ENCODE results near the gene IRF2BP2.

IRF2BP2 gene

DNA sequence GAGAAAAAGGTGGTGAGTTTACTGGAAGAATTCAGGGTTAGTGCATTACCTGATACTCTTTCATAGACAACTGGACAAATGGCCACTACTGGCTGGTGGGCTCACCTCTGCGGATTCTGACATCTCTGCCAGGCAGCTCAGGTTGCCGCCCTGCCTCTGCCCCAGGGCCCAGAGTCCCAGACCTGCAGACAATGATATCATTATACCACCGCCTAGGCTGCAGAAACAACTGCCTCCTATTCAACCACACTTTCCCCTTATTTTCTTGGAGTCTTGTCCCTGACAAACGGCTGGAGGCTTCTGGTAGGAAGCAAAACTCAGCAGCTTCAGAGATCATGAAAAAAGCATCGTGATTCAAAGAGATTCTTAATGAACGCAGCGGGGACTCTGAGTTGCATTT lies 37.0 kb downstream of the IRF2BP2 start:
- ATAC-seq (ENCODE audit: insufficient read depth, low read depth) (no peak), DNase-seq (no peak)
- Histone ChIP-seq H3K27ac (ENCODE audit: low read length) (no peak overlapping the region), H3K79me2 (ENCODE audit: insufficient read depth, low read length) (no peaks in the 10 kb centered on the region), H3K4me2 (ENCODE audit: insufficient read depth, low read length) (no peak overlapping the region), H3K27me3 (ENCODE audit: insufficient read depth, low read length, poor library complexity) (no peaks in the 10 kb centered on the region), H3K4me1 (ENCODE audit: insufficient read depth, low read length) (no peaks in the 10 kb centered on the region), H3K36me3 (ENCODE audit: insufficient read depth, low read length) (no peaks in the 10 kb centered on the region), H3K9me3 (ENCODE audit: insufficient read depth, low read length, severe bottlenecking) (no peaks in the 10 kb centered on the region), H3K9ac (ENCODE audit: low read depth, low read length) (no peak overlapping the region), H4K20me1 (ENCODE audit: insufficient read depth, low read length) (no peaks in the 10 kb centered on the region), H2AFZ (ENCODE audit: low read depth, low read length) (no peak overlapping the region), H3K4me3 (ENCODE audit: low read depth in 1 of 2, low read length in 2 of 2) (no peak overlapping the region)
- TF ChIP-seq, protein P1, sequence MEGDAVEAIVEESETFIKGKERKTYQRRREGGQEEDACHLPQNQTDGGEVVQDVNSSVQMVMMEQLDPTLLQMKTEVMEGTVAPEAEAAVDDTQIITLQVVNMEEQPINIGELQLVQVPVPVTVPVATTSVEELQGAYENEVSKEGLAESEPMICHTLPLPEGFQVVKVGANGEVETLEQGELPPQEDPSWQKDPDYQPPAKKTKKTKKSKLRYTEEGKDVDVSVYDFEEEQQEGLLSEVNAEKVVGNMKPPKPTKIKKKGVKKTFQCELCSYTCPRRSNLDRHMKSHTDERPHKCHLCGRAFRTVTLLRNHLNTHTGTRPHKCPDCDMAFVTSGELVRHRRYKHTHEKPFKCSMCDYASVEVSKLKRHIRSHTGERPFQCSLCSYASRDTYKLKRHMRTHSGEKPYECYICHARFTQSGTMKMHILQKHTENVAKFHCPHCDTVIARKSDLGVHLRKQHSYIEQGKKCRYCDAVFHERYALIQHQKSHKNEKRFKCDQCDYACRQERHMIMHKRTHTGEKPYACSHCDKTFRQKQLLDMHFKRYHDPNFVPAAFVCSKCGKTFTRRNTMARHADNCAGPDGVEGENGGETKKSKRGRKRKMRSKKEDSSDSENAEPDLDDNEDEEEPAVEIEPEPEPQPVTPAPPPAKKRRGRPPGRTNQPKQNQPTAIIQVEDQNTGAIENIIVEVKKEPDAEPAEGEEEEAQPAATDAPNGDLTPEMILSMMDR (IDR thresholded peaks at IDR 0.05; ENCODE audit: borderline replicate concordance, extremely low read depth, low read length, poor library complexity, severe bottlenecking): no peak
- TF ChIP-seq EZH2 (IDR thresholded peaks at IDR 0.05; ENCODE audit: borderline replicate concordance, low read depth, low read length, severe bottlenecking): no peak

DNA sequence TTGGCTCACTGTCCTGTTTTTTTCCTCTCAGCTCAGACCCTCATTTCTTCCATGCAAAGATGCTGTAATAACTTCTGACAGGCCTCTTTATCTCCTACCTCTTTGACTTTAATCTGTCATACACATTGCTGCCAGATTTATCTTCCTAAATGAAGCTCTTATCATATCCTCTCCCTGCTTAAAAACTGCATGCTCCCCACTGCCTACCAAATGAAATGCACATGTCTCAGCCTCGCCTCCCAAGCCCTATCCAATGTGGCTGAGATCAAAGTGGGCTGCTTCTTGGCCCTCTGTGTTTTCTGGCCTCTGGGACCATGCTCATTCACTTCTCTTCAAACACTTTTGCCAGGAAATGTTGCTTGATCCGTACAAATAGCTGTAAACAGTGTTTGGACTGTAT lies 38.3 kb downstream of the IRF2BP2 start:
- no peak for ATAC-seq (ENCODE audit: insufficient read depth, low read depth)
- no peaks in the 10 kb centered on the region for H3K79me2 ChIP-seq (ENCODE audit: insufficient read depth, low read length)
- no peak for DNase-seq

DNA sequence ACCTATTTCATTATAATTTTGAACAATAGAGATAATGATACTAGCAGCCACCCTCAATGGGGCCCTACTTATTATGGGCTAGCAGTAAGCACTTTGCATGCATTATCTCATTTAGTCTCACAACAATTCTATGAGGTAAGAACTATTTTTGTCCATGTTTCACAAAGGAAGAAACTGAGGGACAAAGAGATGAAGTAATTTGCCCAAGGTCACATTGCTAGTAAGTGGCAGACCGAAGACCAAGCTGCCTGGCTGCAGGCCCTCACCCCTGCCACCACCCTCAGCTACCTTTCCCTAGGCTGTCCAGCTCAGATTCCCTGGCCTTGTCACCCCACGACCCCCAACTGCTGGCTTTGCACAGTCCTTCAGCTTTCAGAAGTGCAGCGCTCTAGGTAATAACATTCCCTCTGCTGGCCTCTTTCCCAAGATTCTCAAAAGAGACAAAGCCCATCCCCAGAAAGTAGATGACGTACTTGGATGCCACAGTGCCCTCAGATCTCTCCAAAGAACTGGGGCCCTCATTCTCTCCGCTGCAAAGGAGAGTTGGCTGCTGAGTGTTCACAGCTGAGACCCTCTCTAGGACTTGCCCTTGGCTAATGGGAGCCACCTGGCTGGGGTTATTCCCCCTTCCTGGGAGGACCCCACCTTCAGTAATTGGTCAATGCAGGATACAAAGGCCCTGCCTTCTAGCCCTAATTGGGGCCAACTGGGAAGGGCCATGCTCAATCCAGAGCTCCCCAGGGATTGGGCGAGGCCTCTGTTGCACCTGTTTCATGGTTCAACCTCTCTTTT lies 39.5 kb downstream of the IRF2BP2 start:
- ATAC-seq (ENCODE audit: insufficient read depth, low read depth): no peak
- no peak for DNase-seq
- TF ChIP-seq, protein P1 (IDR thresholded peaks at IDR 0.05; ENCODE audit: borderline replicate concordance, extremely low read depth, low read length, poor library complexity, severe bottlenecking): no peak
- Histone ChIP-seq H3K9me3 (ENCODE audit: insufficient read depth, low read length, severe bottlenecking) (no peaks in the 10 kb centered on the region), H3K4me1 (ENCODE audit: insufficient read depth, low read length) (no peaks in the 10 kb centered on the region), H3K4me3 (ENCODE audit: low read depth in 1 of 2, low read length in 2 of 2) (no peak overlapping the region), H3K27me3 (ENCODE audit: insufficient read depth, low read length, poor library complexity) (no peaks in the 10 kb centered on the region), H3K36me3 (ENCODE audit: insufficient read depth, low read length) (no peaks in the 10 kb centered on the region), H2AFZ (ENCODE audit: low read depth, low read length) (no peak overlapping the region), H3K9ac (ENCODE audit: low read depth, low read length) (no peak overlapping the region), H3K27ac (ENCODE audit: low read length) (no peak overlapping the region), H3K4me2 (ENCODE audit: insufficient read depth, low read length) (no peak overlapping the region), H3K79me2 (ENCODE audit: insufficient read depth, low read length) (no peaks in the 10 kb centered on the region), H4K20me1 (ENCODE audit: insufficient read depth, low read length) (no peaks in the 10 kb centered on the region)

More for the DNA sequence above, 38.3 kb downstream of the IRF2BP2 start:
- Histone ChIP-seq H3K9me3 (ENCODE audit: insufficient read depth, low read length, severe bottlenecking) (no peaks in the 10 kb centered on the region), H3K36me3 (ENCODE audit: insufficient read depth, low read length) (no peaks in the 10 kb centered on the region), H3K4me2 (ENCODE audit: insufficient read depth, low read length) (no peak overlapping the region), H4K20me1 (ENCODE audit: insufficient read depth, low read length) (no peaks in the 10 kb centered on the region), H2AFZ (ENCODE audit: low read depth, low read length) (no peak overlapping the region), H3K4me1 (ENCODE audit: insufficient read depth, low read length) (no peaks in the 10 kb centered on the region), H3K4me3 (ENCODE audit: low read depth in 1 of 2, low read length in 2 of 2) (no peak overlapping the region), H3K27me3 (ENCODE audit: insufficient read depth, low read length, poor library complexity) (no peaks in the 10 kb centered on the region), H3K27ac (ENCODE audit: low read length) (no peak overlapping the region), H3K9ac (ENCODE audit: low read depth, low read length) (no peak overlapping the region)
- TF ChIP-seq EZH2 (IDR thresholded peaks at IDR 0.05; ENCODE audit: borderline replicate concordance, low read depth, low read length, severe bottlenecking): no peak
- TF ChIP-seq, protein P1 (IDR thresholded peaks at IDR 0.05; ENCODE audit: borderline replicate concordance, extremely low read depth, low read length, poor library complexity, severe bottlenecking): no peak
